Hematopoietic multipotent progenitor cell treated with erythropoietin and hydrocortisone succinate and interleukin-3 and kit ligand, for 17 days (in vitro differentiated cells): ENCODE measurements around the gene SF3B4.
A peak's percentile ranks its signal among the peaks of the same experiment; 100 is the strongest.
"Not testable (repeated sequence)": the region's sequence is repeated elsewhere in the genome, so short reads cannot be mapped to it uniquely, and the experiment has no call there.

Experiments
- DNase-seq: peaks from one replicate; pipeline ENCODE4 v3.0.0-alpha.2; 2015; ENCODE audit warnings: low spot score

SF3B4 gene

GRCh38 chr1:149887456-149888246 is 40.0 kb downstream of the SF3B4 start:
- DNase-seq = peak; percentile 96

- not testable (repeated sequence) for DNase-seq
Observed at GRCh38 chr1:149887196-149887455, 40.5 kb downstream of the SF3B4 start.

GRCh38 chr1:149886396-149887195 is 41.0 kb downstream of the SF3B4 start:
- peak; percentile 98 for DNase-seq

GRCh38 chr1:149886121-149886395 is 41.5 kb downstream of the SF3B4 start:
- DNase-seq = not testable (repeated sequence)

GRCh38 chr1:149885339-149886120 is 42.1 kb downstream of the SF3B4 start:
- DNase-seq = peak; percentile 76

GRCh38 chr1:149884433-149885338 is 42.9 kb downstream of the SF3B4 start:
- peak; percentile 55 for DNase-seq

- no peak for DNase-seq
Observed at GRCh38 chr1:149883598-149884247, 43.9 kb downstream of the SF3B4 start.

GRCh38 chr1:149881876-149882275 is 45.7 kb downstream of the SF3B4 start:
- DNase-seq = no peak

GRCh38 chr1:149879556-149879955 is 48.0 kb downstream of the SF3B4 start:
- DNase-seq = no peak

- DNase-seq = no peak
Observed at GRCh38 chr1:149877211-149877946, 50.2 kb downstream of the SF3B4 start.
